Stimulated activated CD4-positive, alpha-beta T cell treated with anti-CD3 and anti-CD28 coated beads, Interleukin-1b, Interleukin-23, amount 100 ng/mL, for 1 hour (primary cell): ENCODE measurements around the gene DNAJC27.

Experiments
- DNase-seq, 2 donors: peaks; one replicate each; pipeline ENCODE4 v3.0.0-alpha.2; 2020; ENCODE audit warnings: low read depth in 2 of 2

Gene DNAJC27

GRCh38 chr2:24907116-24907515 is 64.6 kb downstream of the DNAJC27 start:
- no peak for DNase-seq

GRCh38 chr2:24906466-24906865 is 65.3 kb downstream of the DNAJC27 start:
- no peak for DNase-seq

- no peak for DNase-seq
These were observed 68.3 kb downstream of the DNAJC27 start for GRCh38 chr2:24903161-24904103.

- DNase-seq: no peak
These were observed 72.3 kb downstream of the DNAJC27 start for GRCh38 chr2:24899361-24899910.

- no peak for DNase-seq
These were observed 73.3 kb downstream of the DNAJC27 start for GRCh38 chr2:24898122-24899109.

- no peak for DNase-seq
These were observed 77.0 kb downstream of the DNAJC27 start for GRCh38 chr2:24894750-24895149.

GRCh38 chr2:24893934-24894333 is 77.8 kb downstream of the DNAJC27 start:
- DNase-seq: no peak
